Osteoblast (primary cell): ENCODE results near the gene RBPJ. TPM values are rescaled to one million over a fixed set of nuclear protein-coding genes. Genes with fewer than 3 reads are reported as not detected.
A peak's percentile ranks its signal among the peaks of the same experiment; 100 is the strongest.

Experiments used
- DNase-seq: peaks from one replicate; pipeline ENCODE4 v3.0.0; 2011; ENCODE audit warnings: low spot score, mixed read lengths; ENCODE audit not compliant: insufficient read length; ENCODE audit errors: missing footprints
- H2AFZ ChIP-seq: 2 replicates; pipeline ENCODE4 v1.6.0; 2011; ENCODE audit warnings: mild to moderate bottlenecking, low read length
- H3K27ac ChIP-seq: 2 replicates; pipeline ENCODE4 v1.5.1; 2011; ENCODE audit warnings: mild to moderate bottlenecking, low read depth, low read length, moderate library complexity
- H3K27me3 ChIP-seq: 2 replicates; pipeline ENCODE4 v1.6.0; 2012; ENCODE audit warnings: mild to moderate bottlenecking, control low read depth, inconsistent platforms, low read length, moderate library complexity; ENCODE audit not compliant: insufficient read depth
- H3K36me3 ChIP-seq: 2 replicates; pipeline ENCODE4 v1.5.1; 2011; ENCODE audit warnings: mild to moderate bottlenecking, low read length, control low read depth, moderate library complexity; ENCODE audit not compliant: insufficient read depth
- H3K4me1 ChIP-seq: 2 replicates; pipeline ENCODE4 v1.5.1; 2011; ENCODE audit warnings: mild to moderate bottlenecking, low read length, control low read depth, moderate library complexity; ENCODE audit not compliant: insufficient read depth
- H3K4me2 ChIP-seq: 2 replicates; pipeline ENCODE4 v1.6.0; 2011; ENCODE audit warnings: mild to moderate bottlenecking, low read length; ENCODE audit not compliant: insufficient read depth
- H3K4me3 ChIP-seq: fragments of 200-600 bp; sonication (generic); 3 replicates; pipeline ENCODE4 v1.5.1; 2012; ENCODE audit warnings: mild to moderate bottlenecking, low read length, inconsistent platforms; ENCODE audit not compliant: insufficient read depth
- H3K79me2 ChIP-seq: 2 replicates; pipeline ENCODE4 v1.6.0; 2012; ENCODE audit warnings: mild to moderate bottlenecking, low read length, control low read depth, inconsistent platforms; ENCODE audit not compliant: insufficient read depth
- H3K9me3 ChIP-seq: 2 replicates; pipeline ENCODE4 v1.5.1; 2011; ENCODE audit warnings: low read depth, low read length, control low read depth
- H4K20me1 ChIP-seq: 2 replicates; pipeline ENCODE4 v1.6.0; 2012; ENCODE audit warnings: mild to moderate bottlenecking, low read length, control low read depth; ENCODE audit not compliant: insufficient read depth
- CTCF ChIP-seq: IDR thresholded peaks from 2 replicates; pipeline ENCODE4 v1.5.1; 2011; ENCODE audit warnings: mild to moderate bottlenecking, low read depth, low read length, moderate library complexity; ENCODE audit errors: extremely low read depth
- total RNA-seq: library from RNA; depleted of rRNA; stranded (reverse); fragments of >200 nt; gene quantifications from 2 replicates; pipeline ENCODE4 v1.2.3, GENCODE V29; 2012

Gene RBPJ
- total RNA-seq, 1 donor, result 106 TPM

DNA sequence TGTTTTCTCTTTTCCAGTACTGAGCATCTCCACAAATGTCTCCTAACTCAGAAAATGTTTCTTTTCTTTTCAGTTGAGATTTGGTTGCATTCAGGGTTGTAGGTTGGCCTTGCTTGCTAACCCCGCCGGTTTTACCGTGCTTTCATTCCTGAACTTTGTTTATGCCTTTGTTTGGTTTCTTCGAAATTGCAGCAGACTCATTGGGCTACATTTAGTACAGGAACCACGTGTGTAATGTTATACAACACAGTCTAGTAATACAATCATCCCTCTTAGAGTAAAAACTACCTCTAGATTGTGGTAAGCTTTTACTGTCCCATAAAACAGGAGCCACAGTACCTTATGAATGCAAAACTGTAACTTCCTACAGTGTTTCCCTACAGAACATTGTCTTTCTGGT, 111.6 kb downstream of the RBPJ start:
- peaks cover 53% of the 10 kb centered on the region for H3K36me3 ChIP-seq

GRCh38 chr4:26433556-26433955, 112.7 kb downstream of the RBPJ start:
- TF ChIP-seq CTCF, result no peak
- Histone ChIP-seq H3K36me3 (peaks cover 46% of the 10 kb centered on the region), H3K4me2 (no peak overlapping the region), H3K27ac (peak overlapping the region; percentile 25), H3K9me3 (no peaks in the 10 kb centered on the region), H3K4me1 (peaks cover 11% of the 10 kb centered on the region), H3K79me2 (peaks cover 5% of the 10 kb centered on the region), H2AFZ (no peak overlapping the region), H3K27me3 (no peaks in the 10 kb centered on the region), H4K20me1 (no peaks in the 10 kb centered on the region), H3K4me3 (no peak overlapping the region)
- DNase-seq, result no peak

More for the DNA sequence above, 111.6 kb downstream of the RBPJ start:
- peaks cover 12% of the 10 kb centered on the region for H3K79me2 ChIP-seq
- H3K27me3 ChIP-seq, result no peaks in the 10 kb centered on the region
- no peak overlapping the region for H3K4me3 ChIP-seq
- no peak overlapping the region for H3K27ac ChIP-seq
- peaks cover 11% of the 10 kb centered on the region for H3K4me1 ChIP-seq
- no peak for DNase-seq
- no peak for TF ChIP-seq CTCF
- no peaks in the 10 kb centered on the region for H3K9me3 ChIP-seq
- H2AFZ ChIP-seq, result no peak overlapping the region
- H3K4me2 ChIP-seq, result no peak overlapping the region
- H4K20me1 ChIP-seq, result no peaks in the 10 kb centered on the region

- peaks cover 11% of the 10 kb centered on the region for H3K4me1 ChIP-seq
- H4K20me1 ChIP-seq, result no peaks in the 10 kb centered on the region
- no peak overlapping the region for H3K4me2 ChIP-seq
- no peak for TF ChIP-seq CTCF
- H3K4me3 ChIP-seq, result no peak overlapping the region
- no peaks in the 10 kb centered on the region for H3K27me3 ChIP-seq
- H3K79me2 ChIP-seq, result peaks cover 2% of the 10 kb centered on the region
- no peak overlapping the region for H3K27ac ChIP-seq
- H3K9me3 ChIP-seq, result no peaks in the 10 kb centered on the region
- H3K36me3 ChIP-seq, result peaks cover 41% of the 10 kb centered on the region
- DNase-seq, result peak; percentile 63
- no peak overlapping the region for H2AFZ ChIP-seq
Observed at GRCh38 chr4:26434030-26434639, 113.3 kb downstream of the RBPJ start.

- Histone ChIP-seq H3K4me1 (peaks cover 11% of the 10 kb centered on the region), H3K36me3 (peaks cover 6% of the 10 kb centered on the region), H3K4me3 (no peak overlapping the region), H3K4me2 (no peak overlapping the region), H3K27ac (no peak overlapping the region), H2AFZ (no peak overlapping the region), H3K9me3 (no peaks in the 10 kb centered on the region), H3K79me2 (no peaks in the 10 kb centered on the region), H3K27me3 (no peaks in the 10 kb centered on the region), H4K20me1 (no peaks in the 10 kb centered on the region)
- TF ChIP-seq CTCF, result no peak
- peak; percentile 74 for DNase-seq
Observed at GRCh38 chr4:26441102-26441501, 120.3 kb downstream of the RBPJ start.
